Stomach (tissue), 4 donors: ENCODE data around the gene DACH1.

Experiments used
- EP300 ChIP-seq: sonication (generic); formaldehyde crosslinking; IDR thresholded peaks from one replicate; pipeline ENCODE4 v1.6.1; 2017; ENCODE audit warnings: antibody characterized with exemption
- POLR2A ChIP-seq, 4 donors: fragments of 450-650 bp; IDR thresholded peaks; one replicate each; pipeline ENCODE4 v1.6.1; 2016; ENCODE audit warnings: antibody characterized with exemption in 4 of 4, control low read depth in 2 of 4, mild to moderate bottlenecking in 1 of 4, moderate library complexity in 1 of 4
- POLR2AphosphoS5 ChIP-seq, 3 donors: sonication (generic); formaldehyde crosslinking; IDR thresholded peaks; one replicate each; pipeline ENCODE4 v1.6.1; 2016; ENCODE audit warnings: antibody characterized with exemption in 3 of 3
- TF ChIP-seq, protein P1 (sequence below), 7 experiments: fragments of 450-650 bp in 4 of 7; fragments of 200-600 bp in 3 of 7; sonication (generic) in 3 of 7; IDR thresholded peaks; one replicate each; pipeline ENCODE4 v1.5.1; 2016 to 2019; ENCODE audit warnings: antibody characterized with exemption in 7 of 7, control low read depth in 2 of 7, mild to moderate bottlenecking in 1 of 7

DNA sequence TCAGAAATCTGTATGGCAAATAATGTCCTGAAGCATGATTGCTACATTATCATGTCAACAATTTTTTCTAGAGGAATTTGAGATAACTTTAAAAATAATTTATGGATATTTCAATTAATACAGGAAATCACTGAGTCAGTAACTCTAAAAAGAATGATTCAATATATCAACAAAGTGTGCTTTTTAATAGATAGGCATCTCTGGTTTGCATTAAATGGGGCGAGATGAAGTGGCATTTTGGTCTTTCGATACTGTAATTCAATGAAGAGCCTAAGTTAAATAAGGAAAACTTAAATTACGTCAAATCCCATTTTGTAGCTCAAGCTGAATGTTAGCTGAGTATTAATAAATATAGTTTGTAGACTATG is 342.8 kb downstream of the DACH1 start:
- TF ChIP-seq, protein P1, sequence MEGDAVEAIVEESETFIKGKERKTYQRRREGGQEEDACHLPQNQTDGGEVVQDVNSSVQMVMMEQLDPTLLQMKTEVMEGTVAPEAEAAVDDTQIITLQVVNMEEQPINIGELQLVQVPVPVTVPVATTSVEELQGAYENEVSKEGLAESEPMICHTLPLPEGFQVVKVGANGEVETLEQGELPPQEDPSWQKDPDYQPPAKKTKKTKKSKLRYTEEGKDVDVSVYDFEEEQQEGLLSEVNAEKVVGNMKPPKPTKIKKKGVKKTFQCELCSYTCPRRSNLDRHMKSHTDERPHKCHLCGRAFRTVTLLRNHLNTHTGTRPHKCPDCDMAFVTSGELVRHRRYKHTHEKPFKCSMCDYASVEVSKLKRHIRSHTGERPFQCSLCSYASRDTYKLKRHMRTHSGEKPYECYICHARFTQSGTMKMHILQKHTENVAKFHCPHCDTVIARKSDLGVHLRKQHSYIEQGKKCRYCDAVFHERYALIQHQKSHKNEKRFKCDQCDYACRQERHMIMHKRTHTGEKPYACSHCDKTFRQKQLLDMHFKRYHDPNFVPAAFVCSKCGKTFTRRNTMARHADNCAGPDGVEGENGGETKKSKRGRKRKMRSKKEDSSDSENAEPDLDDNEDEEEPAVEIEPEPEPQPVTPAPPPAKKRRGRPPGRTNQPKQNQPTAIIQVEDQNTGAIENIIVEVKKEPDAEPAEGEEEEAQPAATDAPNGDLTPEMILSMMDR (IDR thresholded peaks at IDR 0.05) = no peak
- TF ChIP-seq POLR2A (IDR thresholded peaks at IDR 0.05) (no peak), POLR2AphosphoS5 (IDR thresholded peaks at IDR 0.05) (no peak), EP300 (no peak)
